Heart right ventricle (tissue), 16 donors: Measurements from ENCODE around the gene MTFR1L. TPM values are rescaled to one million over a fixed set of nuclear protein-coding genes. Genes with fewer than 3 reads are reported as not detected.

Experiments
- ATAC-seq, 8 donors: fragments of 200-7000 bp; cut with Tn5 transposase; one replicate each; pipeline ENCODE4 v1.9.1; 2020; ENCODE audit warnings: mild to moderate bottlenecking in 8 of 8, moderate library complexity in 8 of 8, moderate number of reproducible peaks in 1 of 8
- DNase-seq, 2 donors: peaks; one replicate each; pipeline ENCODE4 v3.0.0-alpha.2; 2020
- H3K27ac ChIP-seq, 10 donors: fragments of 200-600 bp; sonication (generic) in 2 of 10; one replicate each; pipeline versions ENCODE4 v1.5.0 to v1.8.0; 2020 to 2022; ENCODE audit warnings: mild to moderate bottlenecking in 3 of 10
- H3K27me3 ChIP-seq, 7 donors: fragments of 200-600 bp; one replicate each; pipeline ENCODE4 v1.8.0; 2021 to 2022; ENCODE audit warnings: mild to moderate bottlenecking in 2 of 7
- H3K36me3 ChIP-seq, 9 donors: fragments of 200-600 bp; sonication (generic) in 1 of 9; one replicate each; pipeline versions ENCODE4 v1.5.0 to v1.8.0; 2020 to 2022; ENCODE audit warnings: mild to moderate bottlenecking in 2 of 9
- H3K4me1 ChIP-seq, 9 donors: fragments of 200-600 bp; sonication (generic) in 1 of 9; one replicate each; pipeline versions ENCODE4 v1.5.0 to v1.8.0; 2020 to 2022; ENCODE audit warnings: mild to moderate bottlenecking in 4 of 9
- H3K4me3 ChIP-seq, 10 donors: fragments of 200-600 bp; sonication (generic) in 2 of 10; one replicate each; pipeline versions ENCODE4 v1.5.0 to v1.8.0; 2020 to 2022; ENCODE audit warnings: mild to moderate bottlenecking in 7 of 10, moderate library complexity in 2 of 10
- H3K9me3 ChIP-seq, 11 donors: fragments of 200-600 bp in 10 of 11; sonication (generic) in 2 of 11; one replicate each; pipeline versions ENCODE4 v1.5.0 to v1.8.0; 2013 to 2022; ENCODE audit warnings: mild to moderate bottlenecking in 2 of 11, control low read depth in 1 of 11, moderate library complexity in 1 of 11
- WGBS, 2 donors: extraction: QIAGEN DNeasy Blood & Tissue Kit; methylation state at CpG; one replicate each; pipeline ENCODE4 v1.1.7; 2013; ENCODE audit warnings: inconsistent platforms in 1 of 2; 5-methylcytosine and 5-hydroxymethylcytosine counted together
- intact Hi-C, 10 donors: fragments of 100-400 bp; cut with DNase I; formaldehyde crosslinking; loops; one replicate each; pipeline versions ENCODE4 v1.11.1 to v1.14.2; 2022
- polyA plus RNA-seq, 2 donors: library from polyadenylated mRNA; stranded (reverse); fragments of 200-250 nt; gene quantifications; one replicate each; pipeline ENCODE4 v1.2.3, GENCODE V29; 2013
- total RNA-seq, 10 donors: library from RNA; stranded (reverse); fragmentation: NEBNext Ultra II Directional in 3 of 10; extraction: Animal tissue kit (Norgen Biotek cat#: 25700) in 3 of 10; gene quantifications; one replicate each; pipeline versions ENCODE4 v1.2.1 to v1.2.4, GENCODE V29; 2021 to 2023
- TF ChIP-seq, protein P1 (sequence below), 9 donors: fragments of 200-600 bp; sonication (generic) in 2 of 9; IDR thresholded peaks; one replicate each; pipeline versions ENCODE4 v1.5.0 to v1.8.0; 2021 to 2022; ENCODE audit warnings: antibody characterized with exemption in 9 of 9, mild to moderate bottlenecking in 5 of 9, moderate library complexity in 1 of 9
- donor health status: Arrhythmogenic right ventricular cardiomyopathy.
- donor health status: ischemic (EF 13 %, LVEDD 7.1; RV severe dilation, severe dysfunction).
- donor health status: healthy with polysubstance abuse.
- donor health status: DM: no; HTN: yes; CAD: no.
- donor health status: DM: no; HTN: no; CAD: no.
- donor health status: ischemic (EF 25% LVEDD 6.9; RV normal size, moderate dysfunction).
- donor health status: ischemic (EF 25% LVEDD 5.7; RV mildly dilated, moderate dysfunction).
- donor health status: healthy.
- donor health status: DM: yes; HTN: yes; CAD: no.
- donor health status: Ischemic cardiomyopathy.
- donor health status: ischemic (EF 35%, LVEDD 5.7; RV mildly dilated, moderate dysfunction).
- donor health status: nonischemic (EF 11% LVEDD 7.7; RV severe dilation, severe dysfunction).
- donor health status: DM: yes; HTN: yes; CAD: no.
- donor health status: PGD.
- donor health status: ischemic (EF 29% LVEDD 5.4; RV normal size, mild dysfunction).
- donor health status: nonischemic (EF 23%, LVEDD 6.1; RV moderate dilation, normal function).

MTFR1L gene
- total and polyA plus RNA-seq, 12 donors: 91.1 to 264 (median 223) TPM

DNA sequence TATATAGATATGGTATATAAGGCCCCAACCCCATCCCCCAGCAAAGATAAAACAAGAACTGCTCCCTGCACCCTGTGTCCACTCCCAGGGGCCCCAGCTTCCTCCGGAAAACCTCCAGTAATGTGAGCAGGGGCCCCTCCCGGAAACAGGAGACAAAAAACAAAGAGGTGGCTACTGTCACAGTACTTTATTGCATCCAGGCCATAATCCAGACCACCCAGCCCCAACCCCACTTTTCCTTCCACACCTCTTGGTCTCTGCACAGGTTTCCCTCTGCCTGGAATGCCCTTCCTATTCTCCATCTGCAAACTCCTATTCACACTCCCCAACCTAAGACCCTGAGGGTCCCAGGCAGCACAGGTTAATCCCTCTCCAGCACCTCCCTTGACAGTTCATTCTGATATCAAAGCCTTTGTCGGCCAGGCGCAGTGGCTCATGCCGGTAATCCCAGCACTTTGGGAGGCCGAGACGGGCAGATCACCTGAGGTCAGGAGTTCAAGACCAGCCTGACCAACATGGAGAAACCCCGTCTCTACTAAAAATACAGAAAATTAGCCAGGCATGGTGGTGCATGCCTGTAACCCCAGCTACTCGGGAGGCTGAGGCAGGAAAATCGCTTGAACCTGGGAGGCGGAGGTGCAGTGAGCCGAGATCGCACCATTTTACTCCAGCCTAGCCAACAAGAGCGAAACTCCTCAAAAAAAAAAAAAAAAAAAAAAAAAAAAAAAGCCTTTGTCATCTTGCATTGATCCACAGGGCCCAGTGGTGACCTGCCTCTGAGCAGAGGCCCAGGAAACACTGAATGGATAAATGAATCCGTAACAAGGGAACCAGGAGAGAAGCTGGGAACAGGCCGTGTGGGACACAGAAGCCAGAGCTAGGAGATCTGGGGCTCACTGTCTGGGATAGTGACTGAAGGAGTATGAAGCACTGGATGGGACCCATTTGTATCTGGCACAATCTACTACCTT, 41.8 kb downstream of the MTFR1L start:
- H3K27me3 ChIP-seq: no peaks in the 10 kb centered on the region
- WGBS, 2 donors: 76 to 83% methylated on average over 16 of the region's 16 CpGs
- DNase-seq: no peak
- H3K36me3 ChIP-seq: peaks cover 0 to 9% (median 0%) of the 10 kb centered on the region in 9 donors
- ATAC-seq: peak in 1 of 8 donors; percentile 25
- H3K4me1 ChIP-seq: peaks cover 0 to 33% (median 12%) of the 10 kb centered on the region in 9 donors
- no peak overlapping the region for H3K4me3 ChIP-seq
- intact Hi-C loops: no loop called here
- H3K9me3 ChIP-seq: no peaks in the 10 kb centered on the region
- peak overlapping the region in 2 of 10 donors; percentile 21 to 55 for H3K27ac ChIP-seq
- TF ChIP-seq, protein P1, sequence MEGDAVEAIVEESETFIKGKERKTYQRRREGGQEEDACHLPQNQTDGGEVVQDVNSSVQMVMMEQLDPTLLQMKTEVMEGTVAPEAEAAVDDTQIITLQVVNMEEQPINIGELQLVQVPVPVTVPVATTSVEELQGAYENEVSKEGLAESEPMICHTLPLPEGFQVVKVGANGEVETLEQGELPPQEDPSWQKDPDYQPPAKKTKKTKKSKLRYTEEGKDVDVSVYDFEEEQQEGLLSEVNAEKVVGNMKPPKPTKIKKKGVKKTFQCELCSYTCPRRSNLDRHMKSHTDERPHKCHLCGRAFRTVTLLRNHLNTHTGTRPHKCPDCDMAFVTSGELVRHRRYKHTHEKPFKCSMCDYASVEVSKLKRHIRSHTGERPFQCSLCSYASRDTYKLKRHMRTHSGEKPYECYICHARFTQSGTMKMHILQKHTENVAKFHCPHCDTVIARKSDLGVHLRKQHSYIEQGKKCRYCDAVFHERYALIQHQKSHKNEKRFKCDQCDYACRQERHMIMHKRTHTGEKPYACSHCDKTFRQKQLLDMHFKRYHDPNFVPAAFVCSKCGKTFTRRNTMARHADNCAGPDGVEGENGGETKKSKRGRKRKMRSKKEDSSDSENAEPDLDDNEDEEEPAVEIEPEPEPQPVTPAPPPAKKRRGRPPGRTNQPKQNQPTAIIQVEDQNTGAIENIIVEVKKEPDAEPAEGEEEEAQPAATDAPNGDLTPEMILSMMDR (IDR thresholded peaks at IDR 0.05): no peak

DNA sequence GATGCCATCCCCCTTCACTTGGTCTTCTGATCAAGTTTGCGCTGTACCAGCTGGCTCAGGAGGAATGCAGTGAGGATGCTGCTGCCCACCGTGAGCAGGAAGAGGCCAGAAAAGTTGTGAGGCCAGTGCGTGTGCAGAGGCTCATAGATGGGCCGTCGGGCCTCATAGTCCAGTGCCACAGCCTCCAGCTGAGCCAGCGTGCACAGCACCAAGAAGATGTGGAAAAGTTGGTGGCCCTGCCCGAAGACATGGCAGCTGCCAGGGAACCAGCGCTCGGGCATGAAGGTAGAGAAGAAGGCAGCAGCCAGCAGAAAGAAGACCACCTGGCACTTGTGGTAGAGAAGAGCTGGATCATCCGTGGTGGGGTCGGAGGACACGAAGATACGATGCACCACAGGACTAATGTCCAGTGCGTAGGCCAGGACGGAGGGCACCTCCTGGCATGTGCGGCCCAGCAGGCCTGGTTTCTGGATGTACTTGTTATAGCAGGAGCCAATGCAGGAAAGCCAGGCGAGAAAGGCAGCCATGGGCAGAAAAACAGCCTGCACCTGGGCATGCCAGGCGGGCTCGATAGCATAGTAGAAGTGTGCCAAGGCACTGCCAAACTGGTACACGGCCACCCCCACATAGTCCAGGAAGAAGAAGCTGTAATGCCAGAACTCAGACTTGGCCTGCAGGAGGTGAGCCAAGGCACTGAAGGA, 43.2 kb downstream of the MTFR1L start:
- intact Hi-C loops: no loop called here
- peaks cover 0 to 9% (median 0%) of the 10 kb centered on the region in 9 donors for H3K36me3 ChIP-seq
- no peaks in the 10 kb centered on the region for H3K9me3 ChIP-seq
- H3K27ac ChIP-seq: no peak overlapping the region
- ATAC-seq (no peak), DNase-seq (no peak)
- TF ChIP-seq, protein P1 (IDR thresholded peaks at IDR 0.05): no peak
- H3K4me3 ChIP-seq: no peak overlapping the region
- no peaks in the 10 kb centered on the region for H3K27me3 ChIP-seq
- H3K4me1 ChIP-seq: peaks cover 0 to 33% (median 12%) of the 10 kb centered on the region in 9 donors
- 94 to 95% methylated on average over 20 of the region's 20 CpGs for WGBS, 2 donors

DNA sequence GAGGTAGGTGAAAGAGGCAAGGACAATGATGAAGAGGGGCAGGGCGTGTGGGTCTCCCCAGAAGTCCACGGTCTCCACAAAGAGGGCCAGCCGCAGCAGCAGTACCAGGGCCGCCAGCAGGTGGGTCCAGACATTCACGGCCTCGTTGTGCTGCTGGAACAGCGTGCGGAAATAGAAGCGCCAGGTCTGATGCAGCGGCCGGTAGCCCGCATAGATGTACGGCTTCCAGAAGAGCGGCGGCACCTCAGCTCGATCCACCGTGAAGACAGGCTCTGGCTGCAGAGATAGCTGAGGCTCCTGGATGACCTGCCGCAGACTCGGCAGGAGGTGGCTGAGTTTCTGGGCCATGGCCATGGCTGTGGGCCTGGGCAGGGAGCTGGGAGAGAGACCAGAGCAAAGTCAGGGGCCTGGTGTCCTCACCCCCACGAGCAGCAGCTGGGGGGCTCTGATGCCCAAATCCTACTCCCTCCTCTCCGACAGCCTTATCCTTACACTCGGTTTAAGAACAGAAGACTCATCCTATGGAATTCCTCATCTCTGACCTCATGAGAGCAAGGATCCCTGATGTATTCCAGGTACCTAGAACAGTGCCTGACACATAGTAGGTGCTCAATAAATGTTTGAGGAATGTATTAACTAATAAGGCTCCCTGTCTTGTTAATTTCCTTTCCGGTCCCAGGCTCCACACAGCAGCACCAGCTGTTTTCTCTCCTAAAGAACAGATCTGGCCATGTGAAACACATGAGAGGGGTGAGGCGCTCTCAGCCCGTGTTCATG, 43.9 kb downstream of the MTFR1L start:
- ATAC-seq: no peak

More for the DNA sequence above, 43.9 kb downstream of the MTFR1L start:
- intact Hi-C loops: no loop called here
- Histone ChIP-seq H3K4me3 (no peak overlapping the region), H3K36me3 (peaks cover 0 to 9% (median 0%) of the 10 kb centered on the region in 9 donors), H3K27ac (no peak overlapping the region), H3K27me3 (no peaks in the 10 kb centered on the region), H3K4me1 (peaks cover 0 to 28% (median 8%) of the 10 kb centered on the region in 9 donors), H3K9me3 (no peaks in the 10 kb centered on the region)
- WGBS, 2 donors: 92% methylated on average over 25 of the region's 25 CpGs
- DNase-seq: no peak
- TF ChIP-seq, protein P1 (IDR thresholded peaks at IDR 0.05): no peak
